ENCODE measurements around the gene KCTD7. TPM values are rescaled to one million over a fixed set of nuclear protein-coding genes. Genes with fewer than 3 reads are reported as not detected.
A peak's percentile ranks its signal among the peaks of the same experiment; 100 is the strongest.

KCTD7 gene
- total and polyA plus RNA-seq, 2 of the 13 experiments (the other 11 are each of a cell fraction or from before 2014, with no cell fraction given), result 7.3 to 13.5 TPM

DNA sequence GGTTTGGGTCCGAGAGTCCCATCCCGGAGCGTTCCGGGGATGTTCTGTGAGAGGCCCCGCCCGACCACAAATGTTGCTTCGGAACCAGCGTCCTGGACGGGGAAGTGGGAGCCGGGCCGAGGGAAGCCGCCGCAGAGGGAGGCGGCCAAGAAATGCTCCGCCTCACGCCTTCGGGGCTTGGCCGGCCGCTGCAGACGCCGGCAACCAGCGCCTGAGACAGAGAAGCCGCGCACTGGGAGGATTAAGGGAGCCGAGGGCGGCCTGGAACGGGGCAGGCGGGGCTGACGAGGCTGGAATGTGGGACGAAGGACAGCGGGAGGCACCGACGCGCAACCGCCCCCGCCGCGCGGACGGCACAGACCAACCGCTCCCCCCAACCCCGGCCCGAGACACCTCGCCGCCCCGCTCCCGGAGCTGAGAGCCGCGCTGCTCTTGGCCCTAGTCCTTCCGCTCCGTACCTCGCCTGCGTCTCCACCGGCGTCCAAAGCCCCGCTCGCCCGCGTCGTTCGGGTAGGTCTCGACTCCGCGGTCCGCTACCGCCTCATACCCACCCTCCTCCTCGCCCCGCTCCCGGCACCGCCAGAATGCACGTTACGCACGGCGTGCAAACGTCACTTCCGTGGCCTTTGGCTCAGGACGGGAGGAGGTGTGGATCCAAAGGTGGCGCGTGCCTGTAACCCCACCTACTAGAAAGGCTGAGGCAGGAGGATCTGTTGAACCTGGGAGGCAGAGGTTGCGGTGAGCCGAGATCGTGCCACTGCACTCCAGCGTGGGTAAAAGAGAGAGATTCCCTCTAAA, 36.7 kb upstream of the KCTD7 start (continued):
- TF ChIP-seq, protein P1, sequence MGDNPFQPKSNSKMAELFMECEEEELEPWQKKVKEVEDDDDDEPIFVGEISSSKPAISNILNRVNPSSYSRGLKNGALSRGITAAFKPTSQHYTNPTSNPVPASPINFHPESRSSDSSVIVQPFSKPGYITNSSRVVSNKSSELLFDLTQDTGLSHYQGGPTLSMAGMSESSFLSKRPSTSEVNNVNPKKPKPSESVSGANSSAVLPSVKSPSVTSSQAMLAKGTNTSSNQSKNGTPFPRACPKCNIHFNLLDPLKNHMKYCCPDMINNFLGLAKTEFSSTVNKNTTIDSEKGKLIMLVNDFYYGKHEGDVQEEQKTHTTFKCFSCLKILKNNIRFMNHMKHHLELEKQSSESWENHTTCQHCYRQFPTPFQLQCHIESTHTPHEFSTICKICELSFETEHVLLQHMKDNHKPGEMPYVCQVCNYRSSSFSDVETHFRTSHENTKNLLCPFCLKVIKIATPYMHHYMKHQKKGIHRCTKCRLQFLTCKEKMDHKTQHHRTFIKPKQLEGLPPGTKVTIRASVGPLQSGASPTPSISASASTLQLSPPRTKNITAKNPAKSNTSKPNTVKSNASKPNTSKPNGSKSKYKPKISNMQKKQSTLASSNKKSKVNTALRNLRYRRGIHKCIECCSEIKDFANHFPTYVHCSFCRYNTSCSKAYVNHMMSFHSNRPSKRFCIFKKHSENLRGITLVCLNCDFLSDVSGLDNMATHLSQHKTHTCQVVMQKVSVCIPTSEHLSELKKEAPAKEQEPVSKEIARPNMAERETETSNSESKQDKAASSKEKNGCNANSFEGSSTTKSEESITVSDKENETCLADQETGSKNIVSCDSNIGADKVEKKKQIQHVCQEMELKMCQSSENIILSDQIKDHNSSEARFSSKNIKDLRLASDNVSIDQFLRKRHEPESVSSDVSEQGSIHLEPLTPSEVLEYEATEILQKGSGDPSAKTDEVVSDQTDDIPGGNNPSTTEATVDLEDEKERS (CRISPR knock-in tag; IDR thresholded peaks at IDR 0.05), result 0 out of 2 replicates have a peak, but pooled peaks have one; percentile 49
- TF ChIP-seq ZNF850 (CRISPR knock-in tag; conservative IDR thresholded peaks at IDR 0.05) (0 out of 2 replicates have a peak, but pooled peaks have one; percentile 76), DMAP1 (CRISPR knock-in tag; IDR thresholded peaks at IDR 0.05) (peak; percentile 87; the same call in 1 of the 2 replicates), TBX2 (CRISPR knock-in tag; IDR thresholded peaks at IDR 0.05; ENCODE audit: borderline replicate concordance) (peak; percentile 89), AGO2 (optimal IDR thresholded peaks at IDR 0.05; ENCODE audit: low read depth, low read length) (peak; percentile 71), NCOR1 (IDR thresholded peaks at IDR 0.05; ENCODE audit: borderline replicate concordance, low read length) (no peak), SP5 (CRISPR knock-in tag; IDR thresholded peaks at IDR 0.05; ENCODE audit: borderline replicate concordance, low read depth) (peak; percentile 71), TARDBP (CRISPR knock-in tag; IDR thresholded peaks at IDR 0.05) (peak; percentile 87), CAMTA2 (CRISPR knock-in tag; IDR thresholded peaks at IDR 0.05; ENCODE audit: borderline replicate concordance) (peak; percentile 79), ZNF781 (CRISPR knock-in tag; IDR thresholded peaks at IDR 0.05; ENCODE audit: borderline replicate concordance, not compliant biosample characterization) (peak; percentile 83), SKI (IDR thresholded peaks at IDR 0.05; ENCODE audit: partially characterized antibody) (peak; percentile 41), NFKB2 (CRISPR knock-in tag; IDR thresholded peaks at IDR 0.05; ENCODE audit: borderline replicate concordance) (peak; percentile 50; the same call in 1 of the 2 replicates), MXI1 (IDR thresholded peaks at IDR 0.05; ENCODE audit: borderline replicate concordance, low read depth, low read length) (peak; percentile 89; the same call in 1 of the 3 replicates), ZNF549 (CRISPR knock-in tag; IDR thresholded peaks at IDR 0.05) (no peak)
- TF ChIP-seq, protein P2, sequence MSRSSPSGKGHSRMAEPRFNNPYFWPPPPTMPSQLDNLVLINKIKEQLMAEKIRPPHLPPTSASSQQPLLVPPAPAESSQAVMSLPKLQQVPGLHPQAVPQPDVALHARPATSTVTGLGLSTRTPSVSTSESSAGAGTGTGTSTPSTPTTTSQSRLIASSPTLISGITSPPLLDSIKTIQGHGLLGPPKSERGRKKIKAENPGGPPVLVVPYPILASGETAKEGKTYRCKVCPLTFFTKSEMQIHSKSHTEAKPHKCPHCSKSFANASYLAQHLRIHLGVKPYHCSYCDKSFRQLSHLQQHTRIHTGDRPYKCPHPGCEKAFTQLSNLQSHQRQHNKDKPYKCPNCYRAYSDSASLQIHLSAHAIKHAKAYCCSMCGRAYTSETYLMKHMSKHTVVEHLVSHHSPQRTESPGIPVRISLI (CRISPR knock-in tag; IDR thresholded peaks at IDR 0.05; ENCODE audit: borderline replicate concordance), result peak; percentile 49; the same call in 1 of the 2 replicates
- TF ChIP-seq, protein P3, sequence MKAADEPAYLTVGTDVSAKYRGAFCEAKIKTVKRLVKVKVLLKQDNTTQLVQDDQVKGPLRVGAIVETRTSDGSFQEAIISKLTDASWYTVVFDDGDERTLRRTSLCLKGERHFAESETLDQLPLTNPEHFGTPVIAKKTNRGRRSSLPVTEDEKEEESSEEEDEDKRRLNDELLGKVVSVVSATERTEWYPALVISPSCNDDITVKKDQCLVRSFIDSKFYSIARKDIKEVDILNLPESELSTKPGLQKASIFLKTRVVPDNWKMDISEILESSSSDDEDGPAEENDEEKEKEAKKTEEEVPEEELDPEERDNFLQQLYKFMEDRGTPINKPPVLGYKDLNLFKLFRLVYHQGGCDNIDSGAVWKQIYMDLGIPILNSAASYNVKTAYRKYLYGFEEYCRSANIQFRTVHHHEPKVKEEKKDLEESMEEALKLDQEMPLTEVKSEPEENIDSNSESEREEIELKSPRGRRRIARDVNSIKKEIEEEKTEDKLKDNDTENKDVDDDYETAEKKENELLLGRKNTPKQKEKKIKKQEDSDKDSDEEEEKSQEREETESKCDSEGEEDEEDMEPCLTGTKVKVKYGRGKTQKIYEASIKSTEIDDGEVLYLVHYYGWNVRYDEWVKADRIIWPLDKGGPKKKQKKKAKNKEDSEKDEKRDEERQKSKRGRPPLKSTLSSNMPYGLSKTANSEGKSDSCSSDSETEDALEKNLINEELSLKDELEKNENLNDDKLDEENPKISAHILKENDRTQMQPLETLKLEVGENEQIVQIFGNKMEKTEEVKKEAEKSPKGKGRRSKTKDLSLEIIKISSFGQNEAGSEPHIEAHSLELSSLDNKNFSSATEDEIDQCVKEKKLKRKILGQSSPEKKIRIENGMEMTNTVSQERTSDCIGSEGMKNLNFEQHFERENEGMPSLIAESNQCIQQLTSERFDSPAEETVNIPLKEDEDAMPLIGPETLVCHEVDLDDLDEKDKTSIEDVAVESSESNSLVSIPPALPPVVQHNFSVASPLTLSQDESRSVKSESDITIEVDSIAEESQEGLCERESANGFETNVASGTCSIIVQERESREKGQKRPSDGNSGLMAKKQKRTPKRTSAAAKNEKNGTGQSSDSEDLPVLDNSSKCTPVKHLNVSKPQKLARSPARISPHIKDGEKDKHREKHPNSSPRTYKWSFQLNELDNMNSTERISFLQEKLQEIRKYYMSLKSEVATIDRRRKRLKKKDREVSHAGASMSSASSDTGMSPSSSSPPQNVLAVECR (CRISPR knock-in tag; IDR thresholded peaks at IDR 0.05; ENCODE audit: borderline replicate concordance), result peak; percentile 95
- TF ChIP-seq, protein P4, sequence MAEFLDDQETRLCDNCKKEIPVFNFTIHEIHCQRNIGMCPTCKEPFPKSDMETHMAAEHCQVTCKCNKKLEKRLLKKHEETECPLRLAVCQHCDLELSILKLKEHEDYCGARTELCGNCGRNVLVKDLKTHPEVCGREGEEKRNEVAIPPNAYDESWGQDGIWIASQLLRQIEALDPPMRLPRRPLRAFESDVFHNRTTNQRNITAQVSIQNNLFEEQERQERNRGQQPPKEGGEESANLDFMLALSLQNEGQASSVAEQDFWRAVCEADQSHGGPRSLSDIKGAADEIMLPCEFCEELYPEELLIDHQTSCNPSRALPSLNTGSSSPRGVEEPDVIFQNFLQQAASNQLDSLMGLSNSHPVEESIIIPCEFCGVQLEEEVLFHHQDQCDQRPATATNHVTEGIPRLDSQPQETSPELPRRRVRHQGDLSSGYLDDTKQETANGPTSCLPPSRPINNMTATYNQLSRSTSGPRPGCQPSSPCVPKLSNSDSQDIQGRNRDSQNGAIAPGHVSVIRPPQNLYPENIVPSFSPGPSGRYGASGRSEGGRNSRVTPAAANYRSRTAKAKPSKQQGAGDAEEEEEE (CRISPR knock-in tag; IDR thresholded peaks at IDR 0.05; ENCODE audit: borderline replicate concordance), result peak; percentile 35; the same call in 1 of the 2 replicates

All from HepG2 (cell line).